Iris pigment epithelial cell (primary cell): ENCODE data around the gene CLASP2.

ENCODE experiments used
- DNase-seq: peaks from one replicate; pipeline ENCODE4 v3.0.0-alpha.2; 2011; ENCODE audit warnings: low read depth

Gene CLASP2

DNA sequence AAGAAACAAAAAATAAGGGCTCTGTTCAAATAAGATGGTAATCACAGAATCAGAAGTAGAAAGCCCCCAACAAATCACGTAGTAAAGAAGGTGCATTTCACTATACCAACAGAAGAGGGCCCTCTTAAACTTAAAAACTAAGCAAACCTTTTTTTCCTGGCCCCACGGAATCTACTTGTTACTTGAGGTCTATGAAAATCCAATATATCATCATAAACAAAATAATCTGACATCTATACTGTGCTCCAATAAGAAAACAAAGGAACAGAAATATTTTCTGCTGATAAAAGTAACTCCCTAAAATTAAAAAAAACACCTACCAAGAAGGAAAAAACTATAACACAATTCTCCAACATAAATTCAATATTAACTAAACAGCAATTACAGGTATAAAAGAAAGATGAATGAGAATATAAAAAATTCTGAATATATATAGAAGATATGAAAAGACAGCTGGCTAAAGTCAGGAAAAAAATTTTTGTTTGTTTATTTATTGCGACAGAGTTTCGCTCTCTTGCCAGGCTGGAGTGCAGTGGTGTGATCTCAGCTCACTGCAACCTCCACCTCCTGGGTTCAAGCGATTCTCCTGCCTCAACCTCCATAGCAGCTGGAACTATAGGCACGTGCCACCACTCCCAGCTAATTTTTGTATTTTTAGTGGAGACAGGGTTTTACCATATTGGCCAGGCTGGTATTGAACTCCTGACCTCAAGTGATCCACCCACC is 81.8 kb downstream of the CLASP2 start:
- DNase-seq: peak; percentile 80

DNA sequence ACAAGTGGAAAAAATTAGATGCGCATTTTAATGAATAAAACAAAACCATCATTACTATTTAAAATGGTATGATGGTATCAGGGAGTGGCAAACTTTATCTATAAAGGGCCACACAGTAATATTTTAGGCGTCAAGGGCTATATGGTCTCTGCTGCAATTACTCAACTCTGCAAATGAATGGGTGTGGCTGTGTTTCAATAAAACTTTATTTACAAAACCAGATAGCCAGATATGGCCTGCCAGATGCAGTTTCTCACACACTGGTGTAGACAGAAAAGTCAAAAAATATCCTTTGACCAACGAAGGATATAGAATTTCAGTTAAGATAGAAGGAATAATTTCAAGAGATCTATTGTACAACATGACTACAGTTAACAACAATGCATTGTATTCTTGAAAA is 83.8 kb downstream of the CLASP2 start:
- no peak for DNase-seq

- DNase-seq: peak; percentile 38
These were observed 88.8 kb downstream of the CLASP2 start for GRCh38 chr3:33629219-33629618.

GRCh38 chr3:33624756-33625155 is 93.3 kb downstream of the CLASP2 start:
- no peak for DNase-seq

GRCh38 chr3:33613041-33613440 is 105.0 kb downstream of the CLASP2 start:
- DNase-seq: no peak

DNA sequence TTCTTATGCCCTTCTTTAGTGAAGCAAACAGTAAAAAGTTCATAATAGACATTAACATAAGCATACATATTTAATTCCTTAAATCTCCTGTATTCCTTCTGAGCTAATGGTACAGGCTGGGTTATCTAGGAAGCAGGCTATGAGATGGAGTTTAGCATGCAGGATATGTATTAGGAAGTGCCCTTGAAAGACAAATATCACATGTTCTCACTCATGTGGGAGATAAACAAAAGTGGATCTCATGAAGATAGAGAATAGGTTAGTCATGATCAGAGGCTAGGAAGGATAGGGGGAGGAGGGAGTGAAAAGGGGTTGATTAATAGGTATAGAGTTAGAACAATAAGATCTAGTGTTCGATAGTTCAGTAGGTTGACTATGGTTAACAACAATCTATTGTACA is 105.4 kb downstream of the CLASP2 start:
- DNase-seq: peak; percentile 9

DNA sequence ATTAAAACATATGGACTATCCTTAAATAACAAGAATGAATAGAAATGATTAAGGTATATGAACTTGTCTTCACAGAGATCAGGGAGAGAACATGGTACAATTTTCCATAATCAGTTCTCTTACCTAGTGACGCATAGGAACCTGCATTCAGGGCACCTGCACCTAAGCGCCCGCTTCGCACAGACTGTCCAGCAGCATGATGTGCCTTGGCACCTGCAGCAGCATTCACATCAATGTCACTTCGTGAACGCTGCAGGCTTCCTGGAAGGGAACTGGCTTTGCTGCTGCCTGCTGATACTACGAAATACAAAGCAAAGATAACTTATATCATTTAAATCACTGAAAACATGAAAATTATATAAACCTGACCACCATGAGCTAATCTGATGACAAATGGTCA is 115.2 kb downstream of the CLASP2 start:
- DNase-seq: no peak

DNA sequence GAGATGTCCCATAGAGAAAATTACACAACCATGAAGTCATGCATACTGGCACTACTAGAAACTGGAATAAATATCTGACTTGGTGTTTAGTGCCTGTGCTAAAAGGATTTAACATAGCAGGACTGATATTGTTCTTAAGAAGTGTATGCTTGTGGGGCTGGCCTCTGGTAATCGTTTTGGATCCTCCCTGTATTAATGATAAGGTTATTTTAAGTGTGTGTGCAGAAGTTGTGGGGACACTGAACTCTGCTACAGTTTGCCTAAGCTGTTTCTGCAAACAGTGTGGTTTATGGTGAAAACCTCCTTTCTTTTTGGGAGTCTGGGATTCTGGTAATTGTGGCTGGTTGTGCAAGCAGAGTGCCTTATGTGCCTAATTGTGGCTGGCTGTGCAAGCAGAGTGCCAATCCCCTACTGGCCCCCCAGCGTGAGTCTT is 120.8 kb downstream of the CLASP2 start:
- peak; percentile 3 for DNase-seq

DNA sequence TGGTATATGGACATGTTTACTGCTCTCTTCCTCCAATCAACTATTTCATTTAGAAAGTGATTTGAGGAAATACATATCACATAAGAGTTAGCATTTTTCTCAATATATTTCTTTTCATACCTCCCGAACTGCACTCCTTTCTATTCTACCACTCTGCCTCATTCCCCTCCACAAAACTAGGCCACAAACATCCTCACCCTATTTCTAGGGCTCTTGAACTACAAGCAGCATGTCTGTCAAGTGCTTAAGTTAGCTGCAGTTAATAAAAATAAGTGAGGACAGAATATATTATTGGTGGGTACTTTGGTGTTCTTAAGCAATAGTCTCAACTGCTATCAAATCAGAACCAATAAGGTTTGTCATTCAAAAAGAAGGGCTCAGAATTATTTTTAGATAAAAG is 125.1 kb downstream of the CLASP2 start:
- no peak for DNase-seq

DNA sequence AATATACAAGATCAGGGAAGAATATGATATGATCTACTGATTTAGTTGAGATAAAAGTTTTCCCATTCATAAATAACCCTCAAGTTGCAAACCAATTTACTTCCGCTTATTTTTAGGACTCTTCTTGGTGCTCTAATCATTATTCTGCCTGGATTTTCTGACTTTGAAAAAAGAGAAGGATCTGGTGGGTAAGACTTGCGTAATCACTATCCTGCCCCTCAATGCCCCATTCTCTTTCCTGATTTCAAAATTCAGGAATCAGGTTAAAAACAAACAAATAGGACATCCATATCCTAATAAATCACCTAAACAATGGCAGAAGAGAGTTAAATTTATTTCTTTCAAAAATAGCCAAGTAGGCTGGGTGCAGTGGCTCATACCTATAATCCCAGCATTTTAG is 127.5 kb downstream of the CLASP2 start:
- DNase-seq: no peak

- no peak for DNase-seq
These were observed 131.7 kb downstream of the CLASP2 start for GRCh38 chr3:33586402-33586801.

DNA sequence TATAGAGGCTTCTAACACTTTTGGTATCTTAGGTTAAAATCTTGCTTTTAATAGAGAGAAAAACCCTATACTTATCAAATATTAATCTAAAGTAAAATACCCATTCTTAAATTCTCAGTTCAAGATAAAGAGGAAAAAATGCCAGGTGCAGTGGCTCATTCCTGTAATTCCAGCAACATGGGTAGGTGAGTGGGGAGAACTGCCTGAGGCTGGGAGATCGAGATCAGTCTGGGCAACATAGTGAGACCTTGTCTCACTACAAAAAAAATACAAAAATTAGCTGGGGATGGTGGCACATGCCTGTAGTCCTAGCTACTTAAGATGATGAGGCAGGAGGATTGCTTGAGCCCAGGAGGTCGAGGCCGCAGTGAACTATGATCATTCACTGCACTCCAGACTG is 135.8 kb downstream of the CLASP2 start:
- DNase-seq: no peak

- no peak for DNase-seq
These were observed 136.4 kb downstream of the CLASP2 start for GRCh38 chr3:33581666-33582065.

GRCh38 chr3:33579840-33580239 is 138.2 kb downstream of the CLASP2 start:
- DNase-seq: no peak

- DNase-seq: no peak
These were observed 138.9 kb downstream of the CLASP2 start for GRCh38 chr3:33579178-33579510.

DNA sequence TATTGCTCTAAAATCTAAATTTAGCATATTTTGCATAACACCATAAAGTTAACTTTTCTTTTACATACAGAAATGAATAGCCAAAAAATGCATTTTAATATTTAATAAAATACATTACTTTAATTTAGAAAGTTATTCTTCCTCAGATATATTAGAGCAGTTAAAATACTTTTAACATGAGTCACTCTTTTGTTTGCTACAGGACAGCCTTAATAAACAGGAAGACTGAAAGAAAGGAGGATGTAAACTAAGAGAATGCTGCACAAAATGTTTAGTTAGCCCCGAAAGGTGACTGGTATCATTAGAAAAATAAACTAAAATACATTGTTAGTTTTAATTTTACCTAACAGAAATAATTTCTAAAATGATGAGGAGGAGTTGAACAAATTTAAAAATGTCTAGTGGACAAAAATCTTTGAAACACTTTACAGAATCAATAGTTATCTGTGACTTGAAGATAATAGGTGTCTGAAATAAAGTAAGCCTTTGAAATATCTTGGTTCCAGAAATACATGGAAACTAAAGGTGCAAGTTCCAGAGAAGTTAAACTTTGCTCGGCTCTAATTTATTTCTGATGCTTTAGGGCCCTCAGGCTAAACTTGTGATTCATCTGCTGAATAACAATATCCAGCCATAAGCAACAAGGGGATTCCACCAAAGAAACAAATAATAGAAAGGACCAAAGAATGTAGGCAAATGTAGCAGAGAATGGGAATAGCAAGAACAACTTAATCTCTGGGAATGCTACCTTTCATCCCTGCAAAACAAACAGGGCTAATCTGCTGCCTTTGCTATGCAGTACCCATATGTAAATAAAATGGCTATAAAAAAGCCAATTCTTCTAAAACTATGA is 139.5 kb downstream of the CLASP2 start:
- DNase-seq: peak; percentile 51

DNA sequence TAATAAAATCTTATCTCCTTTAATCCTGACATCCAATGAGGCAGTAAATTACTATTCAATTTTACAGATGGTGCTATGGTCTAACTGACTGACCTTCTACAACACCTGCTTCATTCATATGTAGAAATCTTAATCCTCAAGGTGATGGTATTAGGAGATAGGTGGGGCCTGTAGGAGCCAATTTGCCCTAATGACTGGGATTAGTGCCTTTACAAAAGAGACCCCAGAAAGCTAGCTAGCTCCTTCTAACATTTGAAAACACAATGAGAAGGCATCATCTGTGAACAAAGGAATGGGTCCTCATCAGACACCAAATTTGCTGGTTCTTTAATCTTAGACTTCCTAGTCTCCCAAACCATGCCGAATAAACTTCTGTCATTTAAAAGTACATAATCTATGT is 140.5 kb downstream of the CLASP2 start:
- DNase-seq: no peak

- DNase-seq: no peak
These were observed 140.9 kb downstream of the CLASP2 start for GRCh38 chr3:33577173-33577572.

DNA sequence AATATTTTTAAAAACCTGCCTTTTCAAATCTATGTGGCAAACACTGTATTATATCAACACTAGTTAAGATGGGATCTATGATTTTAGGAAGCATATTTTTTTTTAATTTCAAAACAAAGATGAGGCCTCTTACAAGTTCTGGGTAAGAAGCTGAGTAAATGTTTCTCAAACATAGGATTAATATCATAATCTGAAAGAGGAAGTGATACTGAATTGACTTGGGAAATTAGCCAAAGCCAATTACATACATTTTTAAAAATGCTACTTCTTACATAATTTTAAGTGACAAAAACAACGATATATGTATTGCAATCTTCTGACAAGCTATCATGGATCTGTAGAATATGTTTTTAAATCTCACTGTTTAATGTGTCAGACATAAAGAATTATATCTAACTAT is 142.7 kb downstream of the CLASP2 start:
- DNase-seq: no peak

DNA sequence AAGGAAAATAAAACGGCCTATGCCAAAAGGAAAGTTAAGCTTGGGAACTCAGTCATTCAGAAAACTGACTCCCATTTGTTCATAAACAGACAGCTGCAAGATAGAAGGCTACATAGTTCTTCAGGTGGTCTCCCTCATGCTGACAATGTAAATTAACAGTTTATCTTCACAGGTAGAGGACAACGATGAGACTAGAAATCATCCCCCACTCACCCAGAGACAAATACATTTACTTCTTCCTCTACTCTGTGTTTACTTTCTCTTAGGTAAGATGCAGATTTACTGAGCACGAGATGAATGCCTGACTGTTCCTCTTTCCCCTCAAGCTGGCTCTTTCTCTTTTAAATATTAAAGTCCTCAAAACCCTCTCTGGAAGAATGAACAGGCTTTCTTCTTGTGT is 160.2 kb downstream of the CLASP2 start:
- no peak for DNase-seq

- DNase-seq: no peak
These were observed 160.8 kb downstream of the CLASP2 start for GRCh38 chr3:33557279-33557678.

DNA sequence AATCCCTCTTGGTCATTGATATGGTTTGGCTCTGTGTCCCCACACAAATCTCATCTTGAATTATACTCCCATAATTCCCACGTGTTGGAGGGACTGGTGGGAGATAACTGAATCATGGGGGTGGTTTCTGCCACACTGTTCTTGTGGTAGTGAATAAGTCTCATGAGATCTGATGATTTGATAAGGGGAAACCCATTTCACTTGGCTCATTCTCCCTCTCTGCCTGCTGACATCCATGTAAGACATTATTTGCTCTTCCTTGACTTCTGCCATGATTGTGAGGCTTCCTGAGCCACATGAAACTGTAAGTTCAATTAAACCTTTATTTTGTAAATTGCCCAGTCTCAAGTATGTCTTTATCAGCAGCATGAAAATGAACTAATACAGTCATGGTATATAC is 171.0 kb downstream of the CLASP2 start:
- no peak for DNase-seq

GRCh38 chr3:33544126-33544525 is 173.9 kb downstream of the CLASP2 start:
- no peak for DNase-seq

DNA sequence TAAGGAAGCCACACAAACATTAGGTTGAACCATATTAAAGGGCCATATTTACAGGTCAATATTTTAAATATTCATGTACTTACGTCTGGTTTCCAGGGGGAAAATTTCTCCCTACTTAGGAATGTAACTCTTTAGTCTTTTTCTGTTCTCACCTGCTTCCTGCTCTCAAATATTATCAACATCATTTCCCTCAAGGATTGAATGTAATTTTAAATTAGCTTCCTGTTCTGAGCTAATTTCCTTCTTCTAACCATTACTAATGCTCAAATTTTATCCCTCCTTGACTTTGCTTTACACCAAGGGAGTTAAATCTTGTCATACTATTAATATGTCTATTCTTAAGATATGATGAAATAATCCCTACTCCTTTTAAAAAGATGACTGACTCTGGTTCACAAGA is 174.5 kb downstream of the CLASP2 start:
- no peak for DNase-seq
